ENCODE results near the gene ADAMTS13.

DNA sequence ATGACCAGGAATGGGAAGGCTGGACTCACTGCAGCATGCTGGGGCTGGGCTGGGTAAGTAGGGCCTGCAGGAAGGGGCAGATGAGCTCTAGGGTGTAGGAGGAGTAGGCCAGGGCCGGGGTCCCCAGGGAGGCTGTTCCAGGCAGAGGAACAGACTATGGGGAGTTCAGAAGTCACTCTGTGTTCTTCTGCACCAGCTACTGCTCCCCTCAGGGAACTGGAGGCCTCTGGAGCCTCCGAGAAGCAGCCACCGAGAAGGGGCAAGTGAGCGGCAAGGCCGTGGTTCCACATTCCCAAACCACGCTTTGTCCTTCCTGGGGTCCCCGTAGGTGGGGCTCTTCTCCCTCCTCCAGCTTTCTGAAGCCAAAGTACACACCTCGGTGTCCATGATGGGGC lies 65.2 kb downstream of the ADAMTS13 start:
- TF ChIP-seq, protein P1, sequence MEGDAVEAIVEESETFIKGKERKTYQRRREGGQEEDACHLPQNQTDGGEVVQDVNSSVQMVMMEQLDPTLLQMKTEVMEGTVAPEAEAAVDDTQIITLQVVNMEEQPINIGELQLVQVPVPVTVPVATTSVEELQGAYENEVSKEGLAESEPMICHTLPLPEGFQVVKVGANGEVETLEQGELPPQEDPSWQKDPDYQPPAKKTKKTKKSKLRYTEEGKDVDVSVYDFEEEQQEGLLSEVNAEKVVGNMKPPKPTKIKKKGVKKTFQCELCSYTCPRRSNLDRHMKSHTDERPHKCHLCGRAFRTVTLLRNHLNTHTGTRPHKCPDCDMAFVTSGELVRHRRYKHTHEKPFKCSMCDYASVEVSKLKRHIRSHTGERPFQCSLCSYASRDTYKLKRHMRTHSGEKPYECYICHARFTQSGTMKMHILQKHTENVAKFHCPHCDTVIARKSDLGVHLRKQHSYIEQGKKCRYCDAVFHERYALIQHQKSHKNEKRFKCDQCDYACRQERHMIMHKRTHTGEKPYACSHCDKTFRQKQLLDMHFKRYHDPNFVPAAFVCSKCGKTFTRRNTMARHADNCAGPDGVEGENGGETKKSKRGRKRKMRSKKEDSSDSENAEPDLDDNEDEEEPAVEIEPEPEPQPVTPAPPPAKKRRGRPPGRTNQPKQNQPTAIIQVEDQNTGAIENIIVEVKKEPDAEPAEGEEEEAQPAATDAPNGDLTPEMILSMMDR (IDR thresholded peaks at IDR 0.05): no peak
- no peak for TF ChIP-seq ZFX (IDR thresholded peaks at IDR 0.05; ENCODE audit: borderline replicate concordance)

Measured in 22Rv1 (cell line).